GM19193 (cell line): ENCODE measurements around the gene SLC5A10.

Source experiments
- POLR2A ChIP-seq: IDR thresholded peaks from 4 replicates; pipeline ENCODE4 v1.6.1; 2011; ENCODE audit not compliant: insufficient read depth, insufficient read length; ENCODE audit errors: extremely low read depth

Gene SLC5A10

DNA sequence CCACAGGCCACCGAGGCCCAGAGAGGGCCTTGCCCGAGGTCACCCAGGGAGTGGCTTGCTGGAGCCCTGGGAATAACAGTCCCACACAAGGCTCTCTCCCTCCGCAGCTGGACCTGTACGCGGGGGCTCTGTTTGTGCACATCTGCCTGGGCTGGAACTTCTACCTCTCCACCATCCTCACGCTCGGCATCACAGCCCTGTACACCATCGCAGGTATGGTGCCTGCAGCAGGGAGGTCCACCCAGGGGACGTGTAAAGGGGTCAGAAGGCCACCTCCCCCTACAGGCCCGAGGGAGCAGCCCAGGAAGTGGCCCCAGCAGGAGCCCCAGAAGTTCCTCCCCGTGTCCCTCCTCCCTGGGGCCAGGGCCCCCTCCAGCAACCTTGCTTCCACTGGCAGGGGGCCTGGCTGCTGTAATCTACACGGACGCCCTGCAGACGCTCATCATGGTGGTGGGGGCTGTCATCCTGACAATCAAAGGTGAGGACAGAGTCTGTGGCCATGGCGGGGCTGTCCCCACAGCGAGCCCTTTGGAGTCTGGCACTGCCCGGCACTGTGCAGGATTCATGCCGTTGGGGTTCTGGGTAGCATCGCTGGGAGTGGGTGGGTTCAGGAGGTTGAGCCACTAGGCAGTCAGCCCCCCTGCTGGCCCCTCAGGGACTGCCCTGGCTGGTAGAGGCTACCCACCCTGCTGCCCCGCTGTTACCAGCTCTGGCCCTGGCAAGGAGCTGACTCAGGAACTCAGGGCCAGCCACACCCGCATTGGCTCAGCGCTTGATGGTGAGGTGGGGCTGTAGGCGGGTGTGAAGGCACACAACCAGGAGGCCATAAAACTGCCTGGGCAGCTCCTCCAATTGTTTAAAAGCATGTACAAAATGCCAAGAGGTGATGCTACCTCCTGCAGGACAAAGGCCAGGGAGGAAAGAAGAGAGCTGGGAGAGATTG is 17.3 kb downstream of the SLC5A10 start:
- TF ChIP-seq POLR2A = no peak

DNA sequence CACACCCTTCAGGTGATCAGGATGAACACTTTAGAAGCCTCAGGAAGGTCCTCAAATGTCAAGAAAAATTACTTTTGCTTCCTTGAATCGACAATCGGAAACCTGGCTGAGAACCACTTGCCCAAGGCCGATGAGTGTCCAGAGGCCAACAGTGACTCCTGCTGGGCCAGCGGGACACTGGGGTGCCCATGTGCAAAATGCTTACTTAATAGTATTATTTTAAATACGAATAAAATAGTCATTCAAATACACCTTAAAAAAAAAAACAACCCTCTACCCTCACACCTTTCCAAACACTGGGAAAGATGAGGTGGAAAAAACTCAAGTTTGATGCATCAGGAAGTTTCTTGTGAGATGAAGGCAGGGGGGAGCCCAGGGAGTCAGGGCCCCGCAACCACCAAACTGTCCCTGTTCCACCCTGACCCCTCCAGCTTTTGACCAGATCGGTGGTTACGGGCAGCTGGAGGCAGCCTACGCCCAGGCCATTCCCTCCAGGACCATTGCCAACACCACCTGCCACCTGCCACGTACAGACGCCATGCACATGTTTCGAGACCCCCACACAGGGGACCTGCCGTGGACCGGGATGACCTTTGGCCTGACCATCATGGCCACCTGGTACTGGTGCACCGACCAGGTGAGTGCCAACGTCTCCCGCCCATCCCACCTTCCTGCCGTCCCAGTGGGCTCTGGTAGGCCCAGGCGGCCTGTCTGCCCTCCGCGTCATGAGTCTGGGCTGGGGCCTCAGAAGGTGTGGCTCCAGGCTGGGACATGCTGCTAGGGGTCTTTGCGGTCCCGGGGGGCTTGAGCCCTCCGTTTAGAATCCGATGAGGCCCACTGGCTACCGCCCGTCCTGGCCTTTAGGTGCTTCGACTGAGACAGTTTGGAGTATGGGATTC is 18.9 kb downstream of the SLC5A10 start:
- no peak for TF ChIP-seq POLR2A

DNA sequence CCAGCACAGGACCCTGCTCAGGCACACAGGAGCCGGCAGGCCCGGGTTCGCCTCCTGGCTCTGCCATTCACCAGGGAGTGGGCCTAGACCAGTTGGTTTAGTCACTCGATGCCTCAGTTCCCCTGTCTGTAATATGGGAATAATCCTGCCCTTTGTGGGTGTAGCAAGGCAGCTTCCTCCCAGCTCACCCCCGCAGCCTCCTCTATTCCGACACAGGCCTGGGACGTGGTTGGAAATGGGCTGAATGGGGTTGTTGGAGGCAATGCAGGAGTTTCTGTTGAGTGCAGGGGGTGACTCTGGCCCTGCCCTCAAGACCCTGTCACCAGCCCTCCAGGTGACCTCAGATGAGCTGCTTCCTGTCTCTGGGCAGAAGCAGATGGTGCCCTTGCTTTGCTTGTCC is 19.8 kb downstream of the SLC5A10 start:
- TF ChIP-seq POLR2A = no peak

DNA sequence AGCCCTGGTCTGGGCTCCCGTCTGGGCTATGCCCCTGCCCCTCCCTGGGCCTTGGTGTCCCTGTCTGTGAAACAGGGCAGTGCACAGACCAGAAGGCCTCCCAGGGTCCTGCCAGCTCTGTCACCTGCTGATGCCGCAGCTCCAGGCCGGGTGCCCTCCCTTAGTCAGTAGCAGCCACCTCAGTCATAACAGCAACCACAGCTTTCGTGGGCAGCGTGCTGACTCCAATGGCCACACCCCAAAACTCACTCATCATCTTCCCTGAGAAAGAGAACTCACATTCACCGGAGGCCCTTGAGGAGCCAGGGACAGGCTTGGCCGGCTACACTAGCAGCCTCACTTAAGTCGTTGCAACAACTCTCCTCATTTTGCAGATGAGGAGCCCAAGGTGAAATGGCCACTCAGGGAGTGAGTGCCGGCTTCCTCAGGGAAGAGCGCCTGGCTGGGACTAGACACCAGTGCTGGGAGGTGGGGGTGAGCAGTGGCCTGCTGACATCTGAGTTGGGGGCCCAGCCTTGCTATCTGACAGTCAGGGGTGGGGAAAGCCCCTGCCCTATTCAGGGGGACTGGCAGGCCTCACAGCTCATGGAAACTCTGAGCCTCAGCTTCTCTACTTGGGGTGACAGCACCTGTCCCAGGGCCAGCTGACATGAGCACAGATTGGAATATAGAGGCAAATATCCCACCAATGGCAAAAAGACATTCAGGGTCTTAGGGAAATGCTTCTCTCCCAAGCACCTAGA is 22.6 kb downstream of the SLC5A10 start:
- TF ChIP-seq POLR2A = no peak

DNA sequence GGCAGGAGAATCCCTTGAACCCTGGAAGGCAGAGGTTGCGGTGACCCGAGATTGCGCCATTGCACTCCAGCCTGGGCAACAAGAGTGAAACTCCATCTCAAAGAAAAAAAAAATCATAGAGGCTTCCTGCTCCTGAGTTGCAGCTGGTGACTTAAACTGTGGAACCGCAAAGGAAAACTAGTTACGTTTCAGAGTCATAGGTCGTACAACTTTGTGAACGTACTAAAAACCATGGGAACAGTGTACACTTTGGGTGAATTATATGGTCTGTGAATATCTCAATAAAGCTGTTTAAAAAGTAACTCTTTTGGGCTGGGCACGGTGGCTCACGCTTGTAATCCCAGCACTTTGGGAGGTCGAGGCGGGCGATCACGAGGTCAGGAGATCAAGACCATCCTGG is 23.6 kb downstream of the SLC5A10 start:
- TF ChIP-seq POLR2A = no peak

DNA sequence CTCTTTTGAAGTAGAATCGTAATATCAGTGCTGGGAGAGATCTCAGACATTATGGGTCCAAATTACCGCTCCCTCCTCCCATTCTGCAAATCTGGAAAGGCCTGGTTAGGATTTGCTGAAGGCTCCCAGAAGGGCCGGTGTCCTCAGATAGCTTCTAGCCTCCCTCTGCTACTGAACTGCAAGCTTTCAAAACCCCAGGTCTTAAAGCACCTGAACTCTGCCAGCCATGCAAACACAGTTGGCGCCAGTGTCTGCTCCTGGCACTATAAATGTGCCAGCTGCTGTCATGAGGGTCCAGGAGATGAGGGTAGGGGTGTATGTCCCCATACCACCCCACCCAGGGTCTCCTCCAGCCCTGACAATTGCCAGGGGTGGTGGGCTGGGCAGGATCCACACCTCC is 24.2 kb downstream of the SLC5A10 start:
- no peak for TF ChIP-seq POLR2A

DNA sequence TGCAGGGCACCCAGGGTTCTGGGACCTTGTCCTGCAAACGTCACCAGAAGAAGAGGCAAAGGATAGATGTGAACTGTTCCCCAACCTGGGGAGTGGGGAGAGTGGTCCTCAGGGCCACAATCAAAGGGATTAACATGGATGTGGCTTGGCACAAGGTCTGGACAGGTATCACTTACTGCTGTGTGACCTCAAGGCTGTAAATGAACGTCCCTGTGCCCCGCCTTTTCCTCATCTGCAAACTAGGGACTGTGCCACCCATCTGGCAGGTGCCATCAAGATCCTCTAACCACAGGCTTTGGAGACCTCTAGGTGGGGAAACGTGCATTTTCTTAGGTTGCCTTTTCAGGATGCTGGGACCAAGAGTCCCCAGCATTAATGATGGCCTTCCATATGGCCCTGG is 25.1 kb downstream of the SLC5A10 start:
- TF ChIP-seq POLR2A = no peak

DNA sequence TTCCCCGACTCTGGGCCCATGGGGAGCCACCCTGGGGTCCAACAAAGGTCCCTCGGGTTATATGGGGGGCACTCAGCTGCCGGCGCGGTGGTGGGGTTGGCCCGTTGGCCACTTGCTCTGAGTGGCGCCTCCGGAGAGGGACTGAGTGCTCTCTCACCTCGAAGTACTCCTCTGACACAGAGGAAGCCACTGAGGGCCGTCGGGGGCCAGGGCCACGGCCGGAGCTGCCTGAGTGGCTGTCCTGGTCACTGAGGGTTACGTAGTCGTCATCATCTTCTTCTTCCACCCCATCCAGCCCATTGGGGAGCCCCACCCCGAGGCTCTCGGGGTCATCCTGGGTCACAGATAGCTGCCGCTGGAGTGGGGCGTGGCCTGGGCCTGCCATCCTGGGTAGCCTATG is 25.7 kb downstream of the SLC5A10 start:
- no peak for TF ChIP-seq POLR2A

DNA sequence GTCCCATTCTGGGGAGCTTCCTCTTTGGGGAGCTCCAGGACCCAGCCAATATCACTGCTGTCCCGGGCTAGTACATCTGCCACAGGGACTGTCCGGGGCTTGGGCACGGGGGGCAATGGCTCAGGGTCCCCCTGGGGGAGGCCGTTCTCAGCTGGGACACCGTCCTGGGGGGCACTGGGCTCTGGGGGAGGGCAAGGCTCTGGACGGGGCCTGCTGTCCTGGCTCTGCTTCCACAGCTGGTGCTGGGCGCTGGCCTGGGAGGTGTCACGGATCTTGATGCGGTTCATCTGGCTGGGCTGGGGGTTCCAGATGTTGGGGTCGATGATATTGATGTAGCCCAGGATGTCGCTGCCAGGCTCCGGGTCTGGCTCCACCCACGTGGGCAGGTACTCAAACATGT is 26.1 kb downstream of the SLC5A10 start:
- no peak for TF ChIP-seq POLR2A

DNA sequence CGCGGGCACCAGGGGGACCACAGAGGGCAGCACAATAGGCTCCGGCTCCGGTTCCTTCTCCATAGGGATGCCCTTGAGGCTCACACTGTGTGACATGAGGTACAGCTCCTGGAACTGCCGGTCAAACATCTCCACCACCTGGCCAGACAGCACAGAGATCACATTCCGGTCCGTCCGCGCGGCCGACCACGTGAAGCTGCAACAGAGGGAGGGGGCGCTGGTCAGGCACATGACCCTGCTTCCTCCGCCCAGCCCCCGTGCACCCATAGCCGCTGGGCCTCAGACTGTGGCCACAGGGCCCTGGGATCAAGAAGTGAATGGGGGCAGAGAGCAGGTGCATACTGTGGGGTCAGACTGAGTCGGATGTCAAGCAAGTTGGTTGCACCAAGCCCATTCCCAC is 26.7 kb downstream of the SLC5A10 start:
- TF ChIP-seq POLR2A = no peak

DNA sequence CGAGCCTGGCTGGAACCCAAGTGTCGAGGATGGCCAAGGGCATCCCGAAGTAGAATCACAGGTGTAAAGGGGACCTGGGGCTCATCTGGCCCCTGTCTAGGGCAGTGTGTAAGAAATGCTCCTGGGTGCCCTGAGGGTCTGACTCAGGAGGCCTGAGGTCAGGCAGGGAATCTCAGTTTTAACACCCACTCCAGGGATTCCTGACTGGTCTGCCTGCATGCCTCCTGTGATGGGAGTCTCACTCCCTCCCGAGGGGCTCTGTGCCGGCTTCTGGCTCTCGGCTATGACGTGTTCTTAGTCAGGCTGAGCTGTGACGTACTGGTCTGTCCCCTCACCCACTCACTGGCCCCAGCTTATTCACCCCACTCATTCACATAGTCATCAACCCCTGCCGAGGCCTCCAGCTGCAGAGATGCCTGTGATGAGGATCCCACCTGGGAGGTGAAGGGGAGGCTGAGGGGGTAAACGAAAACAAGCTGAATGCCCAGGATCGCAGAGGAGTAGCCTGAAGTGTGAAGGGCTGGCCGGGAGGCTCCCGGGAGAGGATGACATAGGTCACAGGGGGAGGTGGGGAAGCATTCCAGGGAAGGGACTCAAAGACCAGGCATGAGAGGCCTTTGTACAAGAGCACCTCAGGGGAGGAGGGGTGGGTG is 28.8 kb downstream of the SLC5A10 start:
- TF ChIP-seq POLR2A = no peak

DNA sequence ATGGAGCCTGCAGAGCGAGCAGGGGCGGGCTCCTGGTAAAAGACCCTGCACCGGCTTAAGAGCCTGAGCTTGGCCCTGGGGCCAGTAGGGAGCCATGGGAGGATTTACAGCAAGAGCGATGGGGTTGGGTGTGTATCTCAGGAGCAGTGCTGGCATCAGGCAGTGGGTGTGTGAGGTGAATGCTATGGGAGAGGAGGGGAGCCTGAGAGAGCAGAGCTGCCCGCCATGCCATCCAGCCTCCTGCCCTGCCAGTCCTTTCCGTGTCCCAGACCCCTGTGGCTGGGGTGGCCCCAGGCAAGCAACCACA is 29.3 kb downstream of the SLC5A10 start:
- TF ChIP-seq POLR2A = no peak

DNA sequence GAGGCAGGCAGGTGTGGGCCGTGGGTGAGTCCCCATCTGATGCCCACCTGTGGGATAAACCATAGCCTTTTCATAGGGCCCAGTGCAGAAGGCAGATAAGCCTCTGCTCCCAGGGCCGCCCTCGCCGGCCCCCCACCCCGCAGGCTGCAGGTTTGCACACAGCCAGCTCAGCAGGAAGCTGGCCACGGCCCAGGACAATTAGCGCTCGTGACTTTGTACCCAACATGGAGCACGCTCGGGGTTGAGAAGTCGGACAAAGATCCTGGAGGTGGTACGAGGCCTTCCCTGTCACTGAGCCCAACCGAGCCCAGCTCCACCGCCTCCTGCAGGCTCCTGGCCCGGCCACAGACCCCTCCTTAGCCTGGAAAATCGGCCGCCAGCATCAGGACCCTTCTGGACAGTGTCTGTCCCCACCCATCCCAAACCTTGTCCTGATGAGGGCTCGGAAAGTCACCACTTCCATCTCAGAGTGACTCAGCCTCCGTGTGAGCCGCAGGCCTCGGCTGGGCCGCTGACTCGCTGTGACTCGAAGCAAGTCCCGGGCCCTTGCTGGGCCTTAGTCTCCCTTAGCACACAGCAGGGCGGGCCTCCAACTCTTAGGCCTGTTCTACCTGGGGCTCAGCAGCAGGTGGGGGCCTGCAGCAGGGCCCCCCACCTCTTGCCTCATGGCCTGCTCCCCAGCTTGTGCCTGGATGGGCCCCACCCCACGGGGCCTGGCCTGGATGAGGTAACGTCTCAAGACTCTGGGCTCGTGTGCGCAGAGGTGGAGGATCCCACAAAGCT is 29.9 kb downstream of the SLC5A10 start:
- no peak for TF ChIP-seq POLR2A
